GM23338 (cell line): Measurements from ENCODE around the gene DRD4. TPM values are rescaled to one million over a fixed set of nuclear protein-coding genes. Genes with fewer than 3 reads are reported as not detected.

Experiments
- ATAC-seq: fragments of 200-7000 bp; cut with Tn5 transposase; 3 replicates; pipeline ENCODE4 v1.9.1; 2020
- DNase-seq: peaks from one replicate; pipeline ENCODE4 v3.0.0-alpha.2; 2015; ENCODE audit warnings: low spot score
- H2AFZ ChIP-seq: fragments of 200-600 bp; sonication (generic); 2 replicates; pipeline ENCODE4 v1.8.0; 2016; ENCODE audit warnings: antibody characterized with exemption, mild to moderate bottlenecking, moderate library complexity
- H3F3A ChIP-seq: fragments of 200-600 bp; sonication (generic); replicated peaks from 2 replicates; pipeline ENCODE4 v1.8.0; 2017; ENCODE audit warnings: antibody characterized with exemption, mixed run types, low read depth
- H3K27ac ChIP-seq: fragments of 200-600 bp; sonication (generic); 2 replicates; pipeline ENCODE4 v1.6.1; 2016; ENCODE audit warnings: low read depth
- H3K27me3 ChIP-seq: fragments of 200-600 bp; sonication (generic); 2 replicates; pipeline ENCODE4 v1.8.0; 2016; ENCODE audit warnings: mild to moderate bottlenecking, mixed run types, moderate library complexity; ENCODE audit not compliant: insufficient read depth
- H3K36me3 ChIP-seq: fragments of 200-600 bp; sonication (generic); 2 replicates; pipeline ENCODE4 v1.8.0; 2016; ENCODE audit warnings: mild to moderate bottlenecking; ENCODE audit not compliant: insufficient read depth
- H3K4me1 ChIP-seq: fragments of 200-600 bp; sonication (generic); 2 replicates; pipeline ENCODE4 v1.8.0; 2016; ENCODE audit warnings: mild to moderate bottlenecking, moderate library complexity; ENCODE audit not compliant: insufficient read depth
- H3K4me2 ChIP-seq: fragments of 200-600 bp; sonication (generic); 2 replicates; pipeline ENCODE4 v1.7.1; 2017; ENCODE audit warnings: mixed run types
- H3K4me3 ChIP-seq: fragments of 200-600 bp; sonication (generic); 2 replicates; pipeline ENCODE4 v1.6.1; 2016; ENCODE audit warnings: mixed run types
- H3K79me2 ChIP-seq: fragments of 200-600 bp; sonication (generic); replicated peaks from 2 replicates; pipeline ENCODE4 v1.8.0; 2017; ENCODE audit warnings: mild to moderate bottlenecking; ENCODE audit not compliant: insufficient read depth
- H3K9me2 ChIP-seq: fragments of 200-600 bp; sonication (generic); 2 replicates; pipeline ENCODE4 v1.8.0; 2017; ENCODE audit not compliant: insufficient read depth
- H4K20me1 ChIP-seq: fragments of 200-600 bp; sonication (generic); replicated peaks from 2 replicates; pipeline ENCODE4 v1.8.0; 2017; ENCODE audit warnings: mild to moderate bottlenecking; ENCODE audit not compliant: insufficient read depth
- H3K27ac Mint-ChIP-seq: 2 replicates; pipeline ENCODE4 v1.8.0; 2020; ENCODE audit warnings: inconsistent platforms, mild to moderate bottlenecking, moderate library complexity, mixed read lengths
- H3K27me3 Mint-ChIP-seq: 3 replicates; pipeline ENCODE4 v1.8.0; 2022; ENCODE audit warnings: low read depth, mild to moderate bottlenecking, moderate library complexity, mixed read lengths, inconsistent platforms; ENCODE audit not compliant: insufficient read depth, poor library complexity
- H3K36me3 Mint-ChIP-seq: 3 replicates; pipeline ENCODE4 v1.8.0; 2021; ENCODE audit warnings: low read depth, mild to moderate bottlenecking, inconsistent platforms, moderate library complexity, mixed read lengths
- H3K4me1 Mint-ChIP-seq: 3 replicates; pipeline ENCODE4 v1.8.0; 2020; ENCODE audit warnings: mild to moderate bottlenecking, inconsistent platforms, mixed read lengths
- H3K4me3 Mint-ChIP-seq: 3 replicates; pipeline ENCODE4 v1.8.0; 2021; ENCODE audit warnings: moderate library complexity, mild to moderate bottlenecking, inconsistent platforms, mixed read lengths
- H3K9me3 Mint-ChIP-seq: 3 replicates; pipeline ENCODE4 v1.8.0; 2020; ENCODE audit warnings: moderate library complexity, mild to moderate bottlenecking, inconsistent platforms, mixed read lengths
- ETS1 ChIP-seq: IDR thresholded peaks from 2 replicates; pipeline ENCODE4 v1.6.1; 2016; ENCODE audit warnings: antibody characterized with exemption
- EZH2 ChIP-seq: fragments of 200-600 bp; sonication (generic); IDR thresholded peaks from one replicate; pipeline ENCODE4 v1.8.0; 2017; ENCODE audit warnings: antibody characterized with exemption, mild to moderate bottlenecking, low read depth; ENCODE audit not compliant: unreplicated experiment
- EZH2phosphoT487 ChIP-seq: fragments of 200-600 bp; sonication (generic); IDR thresholded peaks from one replicate; pipeline ENCODE4 v1.8.1; 2018; ENCODE audit warnings: antibody characterized with exemption; ENCODE audit not compliant: unreplicated experiment
- POLR2AphosphoS5 ChIP-seq: IDR thresholded peaks from 2 replicates; pipeline ENCODE4 v1.6.1; 2016; ENCODE audit warnings: antibody characterized with exemption, low read depth
- ZNF114 ChIP-seq: fragments of 250-450 bp; sonication (Bioruptor Pico); IDR thresholded peaks from 2 replicates; pipeline ENCODE4 v1.5.0; 2020; ENCODE audit warnings: mild to moderate bottlenecking, moderate library complexity
- ZNF331 ChIP-seq: fragments of 250-450 bp; sonication (Bioruptor Pico); IDR thresholded peaks from 2 replicates; pipeline ENCODE4 v1.5.0; 2020; ENCODE audit warnings: low read depth, mild to moderate bottlenecking, moderate library complexity
- polyA plus RNA-seq: library from polyadenylated mRNA; unstranded; fragments of >200 nt; fragmentation: Nextera tagmentation; extraction: Ambion mirVana; gene quantifications from 2 replicates; pipeline ENCODE4 v1.2.1, GENCODE V29; 2016
- total RNA-seq: library from RNA; depleted of rRNA; stranded (reverse); fragments of >200 nt; shearing (Covaris generic); gene quantifications from 2 replicates; pipeline ENCODE4 v1.2.3, GENCODE V29; 2014
- TF ChIP-seq, protein P1 (sequence below), 2 experiments: fragments of 200-600 bp in 1 of 2; sonication (generic) in 1 of 2; conservative IDR thresholded peaks; 2 replicates each; pipeline versions ENCODE4 v1.5.1 to v1.6.1; 2016 to 2017; ENCODE audit warnings: antibody characterized with exemption in 2 of 2, low read depth in 2 of 2, mild to moderate bottlenecking in 2 of 2, moderate library complexity in 1 of 2
- TF ChIP-seq, protein P2 (sequence below): fragments of 250-450 bp; sonication (Bioruptor Pico); IDR thresholded peaks from 2 replicates; pipeline ENCODE4 v1.5.0; 2020; ENCODE audit warnings: mild to moderate bottlenecking, moderate library complexity

Gene DRD4
- total and polyA plus RNA-seq, 2 experiments from 2014 or later, result 1.0 to 1.8 TPM

DNA sequence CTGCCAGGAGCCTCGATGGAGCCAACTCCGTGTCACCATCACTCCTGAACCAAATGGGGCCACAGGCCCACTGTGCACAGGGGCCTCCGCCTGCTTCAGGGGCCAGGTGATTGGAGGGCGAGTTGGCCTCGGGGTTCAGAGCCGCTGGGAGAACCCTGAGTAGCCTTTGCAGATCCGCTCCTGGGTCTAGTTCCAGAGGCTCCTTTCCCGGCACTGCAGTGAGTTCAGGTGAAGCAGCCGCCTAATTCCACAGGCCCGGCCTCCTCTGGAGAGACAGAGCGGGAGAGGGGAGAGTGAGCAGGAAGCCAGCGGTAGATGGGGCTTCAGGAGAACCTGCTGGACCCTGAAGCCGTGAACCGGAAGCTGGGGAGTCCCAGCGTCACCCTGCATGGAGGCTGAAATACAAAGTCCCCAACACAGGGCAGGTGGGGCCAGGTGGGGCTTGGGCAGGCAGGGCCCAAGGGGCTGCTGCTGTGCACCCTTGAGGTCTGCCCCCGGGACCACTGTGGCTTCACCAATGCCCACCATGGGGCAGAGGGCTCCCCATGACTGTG lies 22.5 kb downstream of the DRD4 start:
- H3K36me3 ChIP-seq, result peaks cover 9% of the 10 kb centered on the region
- H3K4me2 ChIP-seq, result no peak overlapping the region
- no peak overlapping the region for H3K4me3 ChIP-seq
- peaks cover 13% of the 10 kb centered on the region; the same call in 1 of the 2 replicates for H4K20me1 ChIP-seq
- TF ChIP-seq ZNF331 (CRISPR knock-in tag) (no peak), POLR2AphosphoS5 (no peak), ETS1 (no peak), EZH2 (no peak), EZH2phosphoT487 (no peak), ZNF114 (no peak)
- TF ChIP-seq, protein P1, sequence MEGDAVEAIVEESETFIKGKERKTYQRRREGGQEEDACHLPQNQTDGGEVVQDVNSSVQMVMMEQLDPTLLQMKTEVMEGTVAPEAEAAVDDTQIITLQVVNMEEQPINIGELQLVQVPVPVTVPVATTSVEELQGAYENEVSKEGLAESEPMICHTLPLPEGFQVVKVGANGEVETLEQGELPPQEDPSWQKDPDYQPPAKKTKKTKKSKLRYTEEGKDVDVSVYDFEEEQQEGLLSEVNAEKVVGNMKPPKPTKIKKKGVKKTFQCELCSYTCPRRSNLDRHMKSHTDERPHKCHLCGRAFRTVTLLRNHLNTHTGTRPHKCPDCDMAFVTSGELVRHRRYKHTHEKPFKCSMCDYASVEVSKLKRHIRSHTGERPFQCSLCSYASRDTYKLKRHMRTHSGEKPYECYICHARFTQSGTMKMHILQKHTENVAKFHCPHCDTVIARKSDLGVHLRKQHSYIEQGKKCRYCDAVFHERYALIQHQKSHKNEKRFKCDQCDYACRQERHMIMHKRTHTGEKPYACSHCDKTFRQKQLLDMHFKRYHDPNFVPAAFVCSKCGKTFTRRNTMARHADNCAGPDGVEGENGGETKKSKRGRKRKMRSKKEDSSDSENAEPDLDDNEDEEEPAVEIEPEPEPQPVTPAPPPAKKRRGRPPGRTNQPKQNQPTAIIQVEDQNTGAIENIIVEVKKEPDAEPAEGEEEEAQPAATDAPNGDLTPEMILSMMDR (conservative IDR thresholded peaks at IDR 0.05; ENCODE audit: low read depth in 2 of 2), result no peak
- TF ChIP-seq, protein P2, sequence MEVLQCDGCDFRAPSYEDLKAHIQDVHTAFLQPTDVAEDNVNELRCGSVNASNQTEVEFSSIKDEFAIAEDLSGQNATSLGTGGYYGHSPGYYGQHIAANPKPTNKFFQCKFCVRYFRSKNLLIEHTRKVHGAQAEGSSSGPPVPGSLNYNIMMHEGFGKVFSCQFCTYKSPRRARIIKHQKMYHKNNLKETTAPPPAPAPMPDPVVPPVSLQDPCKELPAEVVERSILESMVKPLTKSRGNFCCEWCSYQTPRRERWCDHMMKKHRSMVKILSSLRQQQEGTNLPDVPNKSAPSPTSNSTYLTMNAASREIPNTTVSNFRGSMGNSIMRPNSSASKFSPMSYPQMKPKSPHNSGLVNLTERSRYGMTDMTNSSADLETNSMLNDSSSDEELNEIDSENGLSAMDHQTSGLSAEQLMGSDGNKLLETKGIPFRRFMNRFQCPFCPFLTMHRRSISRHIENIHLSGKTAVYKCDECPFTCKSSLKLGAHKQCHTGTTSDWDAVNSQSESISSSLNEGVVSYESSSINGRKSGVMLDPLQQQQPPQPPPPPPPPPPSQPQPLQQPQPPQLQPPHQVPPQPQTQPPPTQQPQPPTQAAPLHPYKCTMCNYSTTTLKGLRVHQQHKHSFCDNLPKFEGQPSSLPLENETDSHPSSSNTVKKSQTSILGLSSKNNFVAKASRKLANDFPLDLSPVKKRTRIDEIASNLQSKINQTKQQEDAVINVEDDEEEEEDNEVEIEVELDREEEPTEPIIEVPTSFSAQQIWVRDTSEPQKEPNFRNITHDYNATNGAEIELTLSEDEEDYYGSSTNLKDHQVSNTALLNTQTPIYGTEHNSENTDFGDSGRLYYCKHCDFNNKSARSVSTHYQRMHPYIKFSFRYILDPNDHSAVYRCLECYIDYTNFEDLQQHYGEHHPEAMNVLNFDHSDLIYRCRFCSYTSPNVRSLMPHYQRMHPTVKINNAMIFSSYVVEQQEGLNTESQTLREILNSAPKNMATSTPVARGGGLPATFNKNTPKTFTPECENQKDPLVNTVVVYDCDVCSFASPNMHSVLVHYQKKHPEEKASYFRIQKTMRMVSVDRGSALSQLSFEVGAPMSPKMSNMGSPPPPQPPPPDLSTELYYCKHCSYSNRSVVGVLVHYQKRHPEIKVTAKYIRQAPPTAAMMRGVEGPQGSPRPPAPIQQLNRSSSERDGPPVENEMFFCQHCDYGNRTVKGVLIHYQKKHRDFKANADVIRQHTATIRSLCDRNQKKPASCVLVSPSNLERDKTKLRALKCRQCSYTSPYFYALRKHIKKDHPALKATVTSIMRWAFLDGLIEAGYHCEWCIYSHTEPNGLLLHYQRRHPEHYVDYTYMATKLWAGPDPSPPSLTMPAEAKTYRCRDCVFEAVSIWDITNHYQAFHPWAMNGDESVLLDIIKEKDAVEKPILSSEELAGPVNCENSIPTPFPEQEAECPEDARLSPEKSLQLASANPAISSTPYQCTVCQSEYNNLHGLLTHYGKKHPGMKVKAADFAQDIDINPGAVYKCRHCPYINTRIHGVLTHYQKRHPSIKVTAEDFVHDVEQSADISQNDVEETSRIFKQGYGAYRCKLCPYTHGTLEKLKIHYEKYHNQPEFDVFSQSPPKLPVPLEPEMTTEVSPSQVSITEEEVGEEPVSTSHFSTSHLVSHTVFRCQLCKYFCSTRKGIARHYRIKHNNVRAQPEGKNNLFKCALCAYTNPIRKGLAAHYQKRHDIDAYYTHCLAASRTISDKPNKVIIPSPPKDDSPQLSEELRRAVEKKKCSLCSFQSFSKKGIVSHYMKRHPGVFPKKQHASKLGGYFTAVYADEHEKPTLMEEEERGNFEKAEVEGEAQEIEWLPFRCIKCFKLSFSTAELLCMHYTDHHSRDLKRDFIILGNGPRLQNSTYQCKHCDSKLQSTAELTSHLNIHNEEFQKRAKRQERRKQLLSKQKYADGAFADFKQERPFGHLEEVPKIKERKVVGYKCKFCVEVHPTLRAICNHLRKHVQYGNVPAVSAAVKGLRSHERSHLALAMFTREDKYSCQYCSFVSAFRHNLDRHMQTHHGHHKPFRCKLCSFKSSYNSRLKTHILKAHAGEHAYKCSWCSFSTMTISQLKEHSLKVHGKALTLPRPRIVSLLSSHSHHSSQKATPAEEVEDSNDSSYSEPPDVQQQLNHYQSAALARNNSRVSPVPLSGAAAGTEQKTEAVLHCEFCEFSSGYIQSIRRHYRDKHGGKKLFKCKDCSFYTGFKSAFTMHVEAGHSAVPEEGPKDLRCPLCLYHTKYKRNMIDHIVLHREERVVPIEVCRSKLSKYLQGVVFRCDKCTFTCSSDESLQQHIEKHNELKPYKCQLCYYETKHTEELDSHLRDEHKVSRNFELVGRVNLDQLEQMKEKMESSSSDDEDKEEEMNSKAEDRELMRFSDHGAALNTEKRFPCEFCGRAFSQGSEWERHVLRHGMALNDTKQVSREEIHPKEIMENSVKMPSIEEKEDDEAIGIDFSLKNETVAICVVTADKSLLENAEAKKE (CRISPR knock-in tag), result no peak
- peaks cover 6% of the 10 kb centered on the region for H3K27me3 Mint-ChIP-seq
- no peaks in the 10 kb centered on the region for H3K27me3 ChIP-seq
- H2AFZ ChIP-seq, result no peak overlapping the region
- H3K4me3 Mint-ChIP-seq, result no peak overlapping the region
- peaks cover 18% of the 10 kb centered on the region; the same call in 1 of the 2 replicates for H3F3A ChIP-seq
- peaks cover 3% of the 10 kb centered on the region; the same call in 1 of the 2 replicates for H3K79me2 ChIP-seq
- 0 out of 3 replicates have a peak, but pooled peaks cover 3% of the 10 kb centered on the region for H3K4me1 Mint-ChIP-seq
- ATAC-seq (no peak), DNase-seq (no peak)
- no peaks in the 10 kb centered on the region for H3K9me2 ChIP-seq
- no peak overlapping the region for H3K27ac Mint-ChIP-seq
- no peak overlapping the region; the same call in 1 of the 2 replicates for H3K27ac ChIP-seq
- H3K9me3 Mint-ChIP-seq, result no peaks in the 10 kb centered on the region
- H3K36me3 Mint-ChIP-seq, result peaks cover 20% of the 10 kb centered on the region; the same call in 2 of the 3 replicates
- H3K4me1 ChIP-seq, result no peaks in the 10 kb centered on the region
